ENCODE measurements around the gene PCDHGA1. TPM values are rescaled to one million over a fixed set of nuclear protein-coding genes. Genes with fewer than 3 reads are reported as not detected.
A peak's percentile ranks its signal among the peaks of the same experiment; 100 is the strongest.

The PCDHGA1 gene
- polyA plus RNA-seq, 3 donors = not detected

DNA sequence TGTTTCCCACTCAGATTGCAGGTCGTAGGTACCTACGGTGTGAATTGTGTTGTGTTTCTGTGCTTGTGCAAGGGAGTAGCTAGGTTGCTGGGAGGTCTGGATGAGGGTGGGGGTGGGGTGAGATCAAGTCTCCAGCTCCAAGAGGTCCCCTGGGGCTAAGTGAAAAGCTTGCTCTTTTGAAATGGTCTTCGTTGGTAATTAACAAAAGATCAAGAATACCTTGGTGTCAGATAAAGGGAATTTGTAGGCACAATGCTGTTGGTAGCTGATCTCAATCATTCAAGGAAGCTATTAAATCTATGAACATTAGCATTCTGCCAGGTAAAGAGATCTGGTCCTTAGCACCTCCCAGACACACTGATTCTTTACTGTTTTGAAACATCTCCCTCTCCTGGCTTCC is 153.6 kb downstream of the PCDHGA1 start:
- Histone ChIP-seq H3K27me3 (ENCODE audit: control insufficient read depth in 2 of 2, insufficient read depth in 2 of 2, low read length in 2 of 2) (peaks cover 42 to 83% of the 10 kb centered on the region in 2 donors), H3K4me2 (replicated peaks; ENCODE audit: extremely low read depth, low read length, poor library complexity, severe bottlenecking) (no peak overlapping the region), H3K36me3 (replicated peaks in 1 of 2; ENCODE audit: control insufficient read depth in 1 of 2, insufficient read depth in 2 of 2, low read length in 2 of 2) (no peaks in the 10 kb centered on the region), H3K79me2 (ENCODE audit: insufficient read depth, low read length) (no peaks in the 10 kb centered on the region), H3K27ac (ENCODE audit: low read depth in 1 of 2, low read length in 2 of 2) (no peak overlapping the region), H3K4me1 (ENCODE audit: control insufficient read depth in 1 of 2, insufficient read depth in 2 of 2, low read length in 2 of 2) (no peaks in the 10 kb centered on the region), H3K4me3 (replicated peaks in 1 of 3; ENCODE audit: low read depth in 2 of 3, low read length in 3 of 3) (no peak overlapping the region), H4K20me1 (ENCODE audit: insufficient read depth, low read length) (no peaks in the 10 kb centered on the region), H3K9ac (ENCODE audit: insufficient read depth, low read length, poor library complexity, severe bottlenecking) (no peak overlapping the region), H3K9me3 (replicated peaks in 1 of 2; ENCODE audit: control insufficient read depth in 1 of 2, insufficient read depth in 1 of 2, low read length in 2 of 2) (peaks cover 0 to 15% of the 10 kb centered on the region in 2 donors), H2AFZ (ENCODE audit: insufficient read depth, low read depth, low read length, poor library complexity, severe bottlenecking) (no peak overlapping the region)
- WGBS (ENCODE audit: insufficient coverage) = 40% methylated on average over 2 of the region's 3 CpGs
- intact Hi-C loops (cut with micrococcal nuclease) = no loop called here
- no peak for DNase-seq
- Mint-ChIP-seq H3K27me3 (ENCODE audit: low read depth in 3 of 3) (peaks cover 49 to 71% (median 70%) of the 10 kb centered on the region in 3 donors), H3K9me3 (peaks cover 0 to 15% (median 8%) of the 10 kb centered on the region in 7 donors), H3K36me3 (no peaks in the 10 kb centered on the region), H3K4me1 (peaks cover 12% of the 10 kb centered on the region), H3K27ac (no peak overlapping the region), H3K4me3 (peak overlapping the region in 1 of 2 donors; percentile 76)
- TF ChIP-seq, protein P1, sequence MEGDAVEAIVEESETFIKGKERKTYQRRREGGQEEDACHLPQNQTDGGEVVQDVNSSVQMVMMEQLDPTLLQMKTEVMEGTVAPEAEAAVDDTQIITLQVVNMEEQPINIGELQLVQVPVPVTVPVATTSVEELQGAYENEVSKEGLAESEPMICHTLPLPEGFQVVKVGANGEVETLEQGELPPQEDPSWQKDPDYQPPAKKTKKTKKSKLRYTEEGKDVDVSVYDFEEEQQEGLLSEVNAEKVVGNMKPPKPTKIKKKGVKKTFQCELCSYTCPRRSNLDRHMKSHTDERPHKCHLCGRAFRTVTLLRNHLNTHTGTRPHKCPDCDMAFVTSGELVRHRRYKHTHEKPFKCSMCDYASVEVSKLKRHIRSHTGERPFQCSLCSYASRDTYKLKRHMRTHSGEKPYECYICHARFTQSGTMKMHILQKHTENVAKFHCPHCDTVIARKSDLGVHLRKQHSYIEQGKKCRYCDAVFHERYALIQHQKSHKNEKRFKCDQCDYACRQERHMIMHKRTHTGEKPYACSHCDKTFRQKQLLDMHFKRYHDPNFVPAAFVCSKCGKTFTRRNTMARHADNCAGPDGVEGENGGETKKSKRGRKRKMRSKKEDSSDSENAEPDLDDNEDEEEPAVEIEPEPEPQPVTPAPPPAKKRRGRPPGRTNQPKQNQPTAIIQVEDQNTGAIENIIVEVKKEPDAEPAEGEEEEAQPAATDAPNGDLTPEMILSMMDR (IDR thresholded peaks at IDR 0.05) = no peak

DNA sequence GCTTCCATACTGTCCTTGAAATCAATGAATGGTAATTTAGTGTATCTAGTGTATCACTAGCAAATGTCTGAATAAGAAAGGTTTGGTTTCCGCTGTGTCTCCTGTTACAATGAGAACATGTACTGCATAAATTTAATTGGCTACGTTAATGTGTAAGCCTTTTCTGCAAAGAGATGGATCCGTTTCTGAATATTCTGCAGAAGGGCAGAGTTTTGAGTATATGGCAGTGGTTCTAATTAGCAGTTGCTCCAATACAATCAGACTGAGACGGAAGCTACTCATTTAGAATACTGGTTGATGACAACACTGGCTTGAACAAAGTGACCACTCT is 154.0 kb downstream of the PCDHGA1 start:
- Mint-ChIP-seq H3K4me1 (peaks cover 12% of the 10 kb centered on the region), H3K9me3 (peaks cover 0 to 13% (median 8%) of the 10 kb centered on the region in 7 donors), H3K27me3 (ENCODE audit: low read depth in 3 of 3) (peaks cover 51 to 74% (median 69%) of the 10 kb centered on the region in 3 donors), H3K4me3 (peak overlapping the region in 1 of 2 donors; percentile 76), H3K36me3 (no peaks in the 10 kb centered on the region), H3K27ac (no peak overlapping the region)
- Histone ChIP-seq H3K9me3 (replicated peaks in 1 of 2; ENCODE audit: control insufficient read depth in 1 of 2, insufficient read depth in 1 of 2, low read length in 2 of 2) (peaks cover 0 to 15% of the 10 kb centered on the region in 2 donors), H3K4me1 (ENCODE audit: control insufficient read depth in 1 of 2, insufficient read depth in 2 of 2, low read length in 2 of 2) (no peaks in the 10 kb centered on the region), H3K36me3 (replicated peaks in 1 of 2; ENCODE audit: control insufficient read depth in 1 of 2, insufficient read depth in 2 of 2, low read length in 2 of 2) (no peaks in the 10 kb centered on the region), H3K79me2 (ENCODE audit: insufficient read depth, low read length) (no peaks in the 10 kb centered on the region), H3K4me2 (replicated peaks; ENCODE audit: extremely low read depth, low read length, poor library complexity, severe bottlenecking) (no peak overlapping the region), H3K27me3 (ENCODE audit: control insufficient read depth in 2 of 2, insufficient read depth in 2 of 2, low read length in 2 of 2) (peaks cover 40 to 82% of the 10 kb centered on the region in 2 donors), H4K20me1 (ENCODE audit: insufficient read depth, low read length) (no peaks in the 10 kb centered on the region), H3K9ac (ENCODE audit: insufficient read depth, low read length, poor library complexity, severe bottlenecking) (no peak overlapping the region), H3K4me3 (replicated peaks in 1 of 3; ENCODE audit: low read depth in 2 of 3, low read length in 3 of 3) (no peak overlapping the region), H3K27ac (ENCODE audit: low read depth in 1 of 2, low read length in 2 of 2) (no peak overlapping the region), H2AFZ (ENCODE audit: insufficient read depth, low read depth, low read length, poor library complexity, severe bottlenecking) (no peak overlapping the region)
- DNase-seq = no peak
- intact Hi-C loops (cut with micrococcal nuclease) = no loop called here
- TF ChIP-seq, protein P1 (IDR thresholded peaks at IDR 0.05) = no peak
- WGBS (ENCODE audit: insufficient coverage) = 24% methylated on average over 2 of the region's 4 CpGs

Measured in CD14-positive monocyte (primary cell).